ENCODE measurements around the gene MORC4. TPM values are rescaled to one million over a fixed set of nuclear protein-coding genes. Genes with fewer than 3 reads are reported as not detected.

Gene MORC4
- total RNA-seq, 4 donors from 2014 or later = 9.8 to 11.1 (median 10.2) TPM

DNA sequence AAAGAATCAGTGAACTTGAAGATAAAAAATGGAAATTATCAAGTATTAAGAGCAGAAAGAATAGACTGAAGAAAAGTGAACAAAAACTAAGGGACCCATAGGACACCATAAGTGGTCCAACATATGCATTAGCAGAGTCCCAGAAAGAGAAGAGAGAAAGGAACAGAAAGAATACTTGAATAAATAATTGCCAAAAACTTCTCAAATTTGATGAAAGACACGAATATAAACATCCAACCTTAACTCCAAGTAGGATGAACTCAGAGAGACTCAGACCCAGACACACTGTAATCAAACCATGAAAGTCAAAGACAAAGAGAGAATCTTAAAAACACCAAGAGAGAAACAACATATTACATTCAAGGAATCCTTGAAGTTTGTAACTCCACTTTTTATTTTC, 35.7 kb downstream of the MORC4 start:
- Histone ChIP-seq H3K4me1 (no peaks in the 10 kb centered on the region), H3K36me3 (peaks cover 5 to 22% (median 11%) of the 10 kb centered on the region in 4 donors), H3K4me3 (no peak overlapping the region), H3K9me3 (peaks cover 0 to 6% (median 0%) of the 10 kb centered on the region in 4 donors), H3K27me3 (no peaks in the 10 kb centered on the region), H3K27ac (replicated peaks in 1 of 4) (no peak overlapping the region)
- 46% methylated on average over 1 of the region's 1 CpG for WGBS
- TF ChIP-seq CTCF (IDR thresholded peaks at IDR 0.05) (no peak), POLR2A (IDR thresholded peaks at IDR 0.05; ENCODE audit: low read depth) (no peak), EP300 (IDR thresholded peaks at IDR 0.05) (no peak), POLR2AphosphoS5 (IDR thresholded peaks at IDR 0.05) (no peak)
- DNase-seq (ENCODE audit: extremely low spot score) = no peak
- intact Hi-C loops (cut with DNase I) = no loop called here

- no peak for TF ChIP-seq POLR2A (IDR thresholded peaks at IDR 0.05; ENCODE audit: low read depth)
- TF ChIP-seq CTCF (IDR thresholded peaks at IDR 0.05) = no peak
- TF ChIP-seq EP300 (IDR thresholded peaks at IDR 0.05) = no peak
- no peak for TF ChIP-seq POLR2AphosphoS5 (IDR thresholded peaks at IDR 0.05)
- Histone ChIP-seq H3K9me3 (peaks cover 0 to 5% (median 0%) of the 10 kb centered on the region in 4 donors), H3K36me3 (peaks cover 5 to 23% (median 11%) of the 10 kb centered on the region in 4 donors), H3K27ac (replicated peaks in 1 of 4) (no peak overlapping the region), H3K27me3 (no peaks in the 10 kb centered on the region), H3K4me3 (no peak overlapping the region), H3K4me1 (no peaks in the 10 kb centered on the region)
- intact Hi-C loops (cut with DNase I) = no loop called here
- DNase-seq (ENCODE audit: extremely low spot score) = no peak
Observed at GRCh38 chrX:106963111-106963510, 36.9 kb downstream of the MORC4 start.

DNA sequence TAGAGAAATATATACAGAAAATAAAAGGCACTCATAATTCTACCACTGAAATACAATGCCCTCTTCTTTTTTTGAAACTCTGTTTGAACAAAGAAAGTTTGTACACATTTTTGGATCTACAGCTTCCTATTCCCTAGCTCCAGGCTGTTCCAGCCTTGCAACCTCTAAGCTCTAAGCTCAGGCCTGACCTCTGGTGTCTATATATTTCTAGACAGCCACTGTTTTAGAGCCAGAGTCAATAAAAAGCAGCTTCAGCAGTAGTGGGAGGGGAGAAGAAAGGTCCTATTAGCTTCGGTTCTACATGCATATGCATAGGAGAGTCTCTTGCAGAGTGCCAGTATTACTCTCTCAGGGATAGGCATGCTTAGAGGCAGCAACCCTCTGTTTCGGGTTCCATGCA, 40.1 kb downstream of the MORC4 start:
- H3K27ac ChIP-seq (replicated peaks in 1 of 4) = no peak overlapping the region
- peaks cover 11 to 40% (median 20%) of the 10 kb centered on the region in 4 donors for H3K36me3 ChIP-seq
- TF ChIP-seq EP300 (IDR thresholded peaks at IDR 0.05) (no peak), CTCF (IDR thresholded peaks at IDR 0.05) (no peak), POLR2AphosphoS5 (IDR thresholded peaks at IDR 0.05) (no peak), POLR2A (IDR thresholded peaks at IDR 0.05; ENCODE audit: low read depth) (no peak)
- no peak overlapping the region for H3K4me3 ChIP-seq
- H3K4me1 ChIP-seq = no peaks in the 10 kb centered on the region
- no peaks in the 10 kb centered on the region for H3K27me3 ChIP-seq
- 59% methylated on average over 2 of the region's 2 CpGs for WGBS
- no peaks in the 10 kb centered on the region for H3K9me3 ChIP-seq
- intact Hi-C loops (cut with DNase I) = no loop called here
- DNase-seq (ENCODE audit: extremely low spot score) = no peak

GRCh38 chrX:106957856-106958255, 42.2 kb downstream of the MORC4 start:
- H3K9me3 ChIP-seq = no peaks in the 10 kb centered on the region
- no peak for DNase-seq (ENCODE audit: extremely low spot score)
- H3K36me3 ChIP-seq = peaks cover 11 to 46% (median 20%) of the 10 kb centered on the region in 4 donors
- WGBS = 55% methylated on average over 1 of the region's 1 CpG
- H3K27ac ChIP-seq (replicated peaks in 1 of 4) = no peak overlapping the region
- intact Hi-C loops (cut with DNase I) = no loop called here
- no peaks in the 10 kb centered on the region for H3K27me3 ChIP-seq
- no peak for TF ChIP-seq EP300 (IDR thresholded peaks at IDR 0.05)
- no peak for TF ChIP-seq POLR2A (IDR thresholded peaks at IDR 0.05; ENCODE audit: low read depth)
- no peak for TF ChIP-seq CTCF (IDR thresholded peaks at IDR 0.05)
- TF ChIP-seq POLR2AphosphoS5 (IDR thresholded peaks at IDR 0.05) = no peak
- no peaks in the 10 kb centered on the region for H3K4me1 ChIP-seq
- no peak overlapping the region for H3K4me3 ChIP-seq
